ENCODE data around the gene SP100.

SP100 gene

GRCh38 chr2:230444832-230445231, 28.8 kb downstream of the SP100 start:
- no peaks in the 10 kb centered on the region for H3K9me3 ChIP-seq (ENCODE audit: control insufficient read depth, low read depth, low read length)
- H3K27me3 ChIP-seq (ENCODE audit: control insufficient read depth, insufficient read depth, low read length), result no peaks in the 10 kb centered on the region
- H3K4me1 ChIP-seq (ENCODE audit: control insufficient read depth, low read depth, low read length), result peaks cover 4% of the 10 kb centered on the region
- H3K27ac ChIP-seq (ENCODE audit: low read length), result no peak overlapping the region
- no peak overlapping the region for H3K9ac ChIP-seq (ENCODE audit: low read length)
- no peaks in the 10 kb centered on the region for H3K36me3 ChIP-seq (ENCODE audit: control insufficient read depth, low read depth, low read length)
- no peak overlapping the region for H3K4me3 ChIP-seq (ENCODE audit: low read length)

GRCh38 chr2:230447036-230447435, 31.0 kb downstream of the SP100 start:
- no peaks in the 10 kb centered on the region for H3K27me3 ChIP-seq (ENCODE audit: control insufficient read depth, insufficient read depth, low read length)
- no peak overlapping the region for H3K9ac ChIP-seq (ENCODE audit: low read length)
- H3K36me3 ChIP-seq (ENCODE audit: control insufficient read depth, low read depth, low read length), result no peaks in the 10 kb centered on the region
- no peak overlapping the region for H3K27ac ChIP-seq (ENCODE audit: low read length)
- peaks cover 4% of the 10 kb centered on the region for H3K4me1 ChIP-seq (ENCODE audit: control insufficient read depth, low read depth, low read length)
- no peaks in the 10 kb centered on the region for H3K9me3 ChIP-seq (ENCODE audit: control insufficient read depth, low read depth, low read length)
- no peak overlapping the region for H3K4me3 ChIP-seq (ENCODE audit: low read length)

DNA sequence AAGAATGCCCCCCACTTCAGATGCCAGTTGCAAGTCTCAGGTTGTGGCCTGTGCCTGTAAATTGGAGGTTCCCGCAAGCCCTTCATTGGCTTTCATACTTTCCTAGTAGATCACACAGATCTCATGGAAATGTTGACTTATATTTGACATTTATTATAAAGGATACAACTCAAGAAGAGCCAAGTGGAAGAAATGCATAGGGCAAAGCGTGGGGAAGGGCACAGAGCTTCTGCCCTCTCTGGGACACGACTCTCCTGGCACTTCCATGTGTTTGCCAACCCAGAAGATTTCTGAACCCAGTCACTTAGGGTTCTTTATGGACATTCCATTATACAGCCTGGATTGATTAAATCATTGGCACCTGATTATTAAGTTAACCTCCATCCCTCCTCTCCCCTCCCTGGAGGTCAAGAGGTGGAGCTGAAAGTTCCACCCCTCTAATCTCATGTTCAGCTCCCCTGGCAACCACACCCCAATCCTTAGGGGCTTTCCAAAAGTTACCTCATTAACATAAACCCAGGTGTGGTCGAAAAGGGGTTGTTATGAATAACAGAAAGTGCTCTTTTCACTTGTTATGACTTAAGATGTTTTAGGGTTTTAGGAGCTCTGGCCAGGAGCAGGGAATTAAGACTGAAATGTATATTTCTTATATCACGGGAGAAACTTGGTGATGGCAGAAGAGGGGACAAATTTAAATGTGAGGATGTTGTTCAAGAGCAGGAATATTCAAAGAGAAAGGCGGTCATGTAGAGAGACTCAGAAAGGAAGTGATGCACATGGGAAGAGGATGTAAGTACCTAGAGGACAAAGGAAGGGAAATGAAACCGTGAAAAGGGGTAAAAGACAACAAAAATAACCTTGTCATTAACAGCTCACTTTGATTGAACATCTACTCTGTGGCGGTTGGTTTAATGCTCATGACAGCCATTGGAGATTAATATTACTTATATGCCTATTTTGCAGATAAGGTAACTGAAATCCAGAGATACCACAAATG, 31.8 kb downstream of the SP100 start:
- Histone ChIP-seq H3K27me3 (ENCODE audit: control insufficient read depth, insufficient read depth, low read length) (no peaks in the 10 kb centered on the region), H3K9ac (ENCODE audit: low read length) (no peak overlapping the region), H3K4me3 (ENCODE audit: low read length) (no peak overlapping the region), H3K27ac (ENCODE audit: low read length) (no peak overlapping the region), H3K9me3 (ENCODE audit: control insufficient read depth, low read depth, low read length) (no peaks in the 10 kb centered on the region), H3K4me1 (ENCODE audit: control insufficient read depth, low read depth, low read length) (peaks cover 4% of the 10 kb centered on the region), H3K36me3 (ENCODE audit: control insufficient read depth, low read depth, low read length) (no peaks in the 10 kb centered on the region)

- Histone ChIP-seq H3K9ac (ENCODE audit: low read length) (no peak overlapping the region), H3K27me3 (ENCODE audit: control insufficient read depth, insufficient read depth, low read length) (no peaks in the 10 kb centered on the region), H3K36me3 (ENCODE audit: control insufficient read depth, low read depth, low read length) (no peaks in the 10 kb centered on the region), H3K27ac (ENCODE audit: low read length) (no peak overlapping the region), H3K9me3 (ENCODE audit: control insufficient read depth, low read depth, low read length) (no peaks in the 10 kb centered on the region), H3K4me3 (ENCODE audit: low read length) (no peak overlapping the region), H3K4me1 (ENCODE audit: control insufficient read depth, low read depth, low read length) (peaks cover 4% of the 10 kb centered on the region)
These were observed 34.0 kb downstream of the SP100 start for GRCh38 chr2:230449901-230450467.

DNA sequence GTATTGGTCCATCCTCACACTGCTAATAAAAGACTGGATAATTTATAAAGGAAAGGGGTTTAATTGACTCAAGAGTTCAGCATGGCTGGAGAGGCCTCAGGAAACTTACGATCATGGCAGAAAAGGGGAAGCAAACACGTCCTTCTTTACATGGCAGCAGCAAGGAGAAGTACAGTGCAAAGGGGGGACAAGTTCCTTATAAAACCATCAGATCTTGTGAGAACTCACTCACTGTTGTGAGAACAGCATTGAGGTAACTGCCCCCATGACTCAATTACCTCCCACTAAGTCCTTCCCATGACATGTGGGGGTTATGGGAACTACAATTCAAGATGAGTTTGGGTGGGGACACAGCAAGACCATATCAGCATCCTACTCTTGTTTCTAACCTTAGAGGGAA, 37.0 kb downstream of the SP100 start:
- H3K27me3 ChIP-seq (ENCODE audit: control insufficient read depth, insufficient read depth, low read length), result no peaks in the 10 kb centered on the region
- H3K9me3 ChIP-seq (ENCODE audit: control insufficient read depth, low read depth, low read length), result no peaks in the 10 kb centered on the region
- no peak overlapping the region for H3K27ac ChIP-seq (ENCODE audit: low read length)
- H3K9ac ChIP-seq (ENCODE audit: low read length), result no peak overlapping the region
- H3K36me3 ChIP-seq (ENCODE audit: control insufficient read depth, low read depth, low read length), result no peaks in the 10 kb centered on the region
- H3K4me1 ChIP-seq (ENCODE audit: control insufficient read depth, low read depth, low read length), result peaks cover 12% of the 10 kb centered on the region
- no peak overlapping the region for H3K4me3 ChIP-seq (ENCODE audit: low read length)

GRCh38 chr2:230455005-230455684, 39.1 kb downstream of the SP100 start:
- no peak overlapping the region for H3K9ac ChIP-seq (ENCODE audit: low read length)
- no peaks in the 10 kb centered on the region for H3K9me3 ChIP-seq (ENCODE audit: control insufficient read depth, low read depth, low read length)
- no peaks in the 10 kb centered on the region for H3K36me3 ChIP-seq (ENCODE audit: control insufficient read depth, low read depth, low read length)
- no peak overlapping the region for H3K4me3 ChIP-seq (ENCODE audit: low read length)
- H3K27me3 ChIP-seq (ENCODE audit: control insufficient read depth, insufficient read depth, low read length), result no peaks in the 10 kb centered on the region
- H3K27ac ChIP-seq (ENCODE audit: low read length), result no peak overlapping the region
- peaks cover 14% of the 10 kb centered on the region for H3K4me1 ChIP-seq (ENCODE audit: control insufficient read depth, low read depth, low read length)

- H3K9me3 ChIP-seq (ENCODE audit: control insufficient read depth, low read depth, low read length), result no peaks in the 10 kb centered on the region
- no peak overlapping the region for H3K9ac ChIP-seq (ENCODE audit: low read length)
- no peak overlapping the region for H3K27ac ChIP-seq (ENCODE audit: low read length)
- H3K27me3 ChIP-seq (ENCODE audit: control insufficient read depth, insufficient read depth, low read length), result no peaks in the 10 kb centered on the region
- no peaks in the 10 kb centered on the region for H3K36me3 ChIP-seq (ENCODE audit: control insufficient read depth, low read depth, low read length)
- H3K4me3 ChIP-seq (ENCODE audit: low read length), result no peak overlapping the region
- H3K4me1 ChIP-seq (ENCODE audit: control insufficient read depth, low read depth, low read length), result peaks cover 14% of the 10 kb centered on the region
These were observed 41.2 kb downstream of the SP100 start for GRCh38 chr2:230457073-230457768.

GRCh38 chr2:230457793-230458192, 41.8 kb downstream of the SP100 start:
- H3K4me1 ChIP-seq (ENCODE audit: control insufficient read depth, low read depth, low read length), result peaks cover 14% of the 10 kb centered on the region
- no peak overlapping the region for H3K4me3 ChIP-seq (ENCODE audit: low read length)
- H3K9ac ChIP-seq (ENCODE audit: low read length), result no peak overlapping the region
- H3K36me3 ChIP-seq (ENCODE audit: control insufficient read depth, low read depth, low read length), result no peaks in the 10 kb centered on the region
- H3K27me3 ChIP-seq (ENCODE audit: control insufficient read depth, insufficient read depth, low read length), result no peaks in the 10 kb centered on the region
- no peaks in the 10 kb centered on the region for H3K9me3 ChIP-seq (ENCODE audit: control insufficient read depth, low read depth, low read length)
- H3K27ac ChIP-seq (ENCODE audit: low read length), result no peak overlapping the region

- H3K27ac ChIP-seq (ENCODE audit: low read length), result no peak overlapping the region
- H3K9me3 ChIP-seq (ENCODE audit: control insufficient read depth, low read depth, low read length), result no peaks in the 10 kb centered on the region
- no peak overlapping the region for H3K9ac ChIP-seq (ENCODE audit: low read length)
- no peaks in the 10 kb centered on the region for H3K27me3 ChIP-seq (ENCODE audit: control insufficient read depth, insufficient read depth, low read length)
- no peak overlapping the region for H3K4me3 ChIP-seq (ENCODE audit: low read length)
- no peaks in the 10 kb centered on the region for H3K36me3 ChIP-seq (ENCODE audit: control insufficient read depth, low read depth, low read length)
- peaks cover 14% of the 10 kb centered on the region for H3K4me1 ChIP-seq (ENCODE audit: control insufficient read depth, low read depth, low read length)
These were observed 43.2 kb downstream of the SP100 start for GRCh38 chr2:230459216-230459615.

DNA sequence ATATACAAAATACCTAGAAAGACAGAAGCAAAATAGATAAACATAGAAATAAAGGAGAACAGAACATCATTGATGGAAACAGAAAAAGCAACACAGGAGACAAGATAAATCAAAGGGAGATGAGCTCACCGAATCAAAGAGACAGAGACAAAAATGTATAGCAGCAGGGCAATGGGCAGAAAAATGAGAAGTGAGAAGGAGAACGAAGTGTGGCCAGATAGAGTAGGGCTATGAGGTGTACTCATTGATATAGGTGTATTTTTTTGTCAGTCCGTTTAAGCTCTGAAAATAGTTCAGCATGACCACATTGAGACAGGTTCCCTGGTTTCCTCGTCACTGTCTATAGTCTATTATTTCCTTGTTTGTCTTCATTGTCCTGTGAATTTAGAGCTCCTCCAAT, 55.1 kb downstream of the SP100 start:
- H3K4me3 ChIP-seq (ENCODE audit: low read length), result no peak overlapping the region
- no peaks in the 10 kb centered on the region for H3K36me3 ChIP-seq (ENCODE audit: control insufficient read depth, low read depth, low read length)
- no peaks in the 10 kb centered on the region for H3K27me3 ChIP-seq (ENCODE audit: control insufficient read depth, insufficient read depth, low read length)
- no peak overlapping the region for H3K9ac ChIP-seq (ENCODE audit: low read length)
- H3K27ac ChIP-seq (ENCODE audit: low read length), result no peak overlapping the region
- H3K4me1 ChIP-seq (ENCODE audit: control insufficient read depth, low read depth, low read length), result no peaks in the 10 kb centered on the region
- no peaks in the 10 kb centered on the region for H3K9me3 ChIP-seq (ENCODE audit: control insufficient read depth, low read depth, low read length)

DNA sequence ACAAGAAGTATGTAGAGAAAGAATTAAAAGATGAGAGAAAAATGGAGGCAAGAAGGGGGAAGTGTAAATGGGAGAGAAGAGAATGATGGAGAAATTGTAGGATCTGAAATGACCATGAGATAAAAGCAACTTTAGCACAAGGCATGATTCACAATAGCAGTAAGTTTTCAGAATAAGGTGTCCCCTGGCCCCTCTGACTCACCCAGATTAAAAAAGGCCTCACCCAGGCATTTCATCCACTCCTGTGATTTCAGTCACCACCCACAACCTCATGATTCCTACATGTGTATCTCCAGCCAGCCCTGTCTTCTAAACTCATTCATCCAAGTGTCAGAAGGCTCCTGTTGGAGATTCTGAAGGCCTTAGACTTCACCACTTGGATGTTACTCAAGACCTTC, 56.6 kb downstream of the SP100 start:
- Histone ChIP-seq H3K9me3 (ENCODE audit: control insufficient read depth, low read depth, low read length) (no peaks in the 10 kb centered on the region), H3K9ac (ENCODE audit: low read length) (no peak overlapping the region), H3K36me3 (ENCODE audit: control insufficient read depth, low read depth, low read length) (no peaks in the 10 kb centered on the region), H3K4me1 (ENCODE audit: control insufficient read depth, low read depth, low read length) (no peaks in the 10 kb centered on the region), H3K27ac (ENCODE audit: low read length) (no peak overlapping the region), H3K27me3 (ENCODE audit: control insufficient read depth, insufficient read depth, low read length) (no peaks in the 10 kb centered on the region), H3K4me3 (ENCODE audit: low read length) (no peak overlapping the region)
